SK-N-SH (cell line): Measurements from ENCODE around the gene CCDC57. TPM values are rescaled to one million over a fixed set of nuclear protein-coding genes. Genes with fewer than 3 reads are reported as not detected.

ENCODE experiments used
- CTCF ChIA-PET: fragments of 300-600, 350-600 bp; formaldehyde crosslinking; extraction: SDS; loops from one replicate; lab custom pipeline; 2021; lab: Yijun Ruan, JAX
- POLR2A ChIA-PET: fragments of 350-600 bp; sonication (Branson Sonifier 250); formaldehyde crosslinking; extraction: SDS; loops from one replicate; lab custom pipeline; 2020; ENCODE audit warnings: antibody characterized with exemption, inconsistent platforms; lab: Yijun Ruan, JAX
- DNase-seq: peaks from one replicate; pipeline ENCODE4 v3.0.0; 2012
- H2AFZ ChIP-seq: fragments of 200-600 bp; sonication (generic); 2 replicates; pipeline ENCODE4 v1.8.1; 2016; ENCODE audit warnings: antibody characterized with exemption, mild to moderate bottlenecking, low read depth
- H3F3A ChIP-seq: fragments of 200-600 bp; sonication (generic); replicated peaks from 2 replicates; pipeline ENCODE3; 2016; ENCODE audit warnings: antibody characterized with exemption, mild to moderate bottlenecking; ENCODE audit not compliant: insufficient read depth
- H3K27ac ChIP-seq, 2 experiments: fragments of 200-500 bp in 1 of 2; fragments of 200-600 bp in 1 of 2; sonication (Bioruptor generic) in 1 of 2; sonication (generic), shearing (Covaris generic) in 1 of 2; 2 replicates each; pipeline versions ENCODE4 v1.5.1 to v1.6.1; 2014 to 2016; ENCODE audit warnings: low read depth in 2 of 2, inconsistent platforms in 1 of 2, low read length in 1 of 2, mild to moderate bottlenecking in 1 of 2, mixed read lengths in 1 of 2
- H3K27me3 ChIP-seq: fragments of 200-600 bp; sonication (generic), shearing (Covaris generic); 2 replicates; pipeline ENCODE4 v1.6.1; 2016; ENCODE audit warnings: mixed run types; ENCODE audit not compliant: insufficient read depth
- H3K36me3 ChIP-seq, 2 experiments: fragments of 200-500 bp in 1 of 2; fragments of 200-600 bp in 1 of 2; sonication (Bioruptor generic) in 1 of 2; sonication (generic) in 1 of 2; replicated peaks in 1 of 2; 2 replicates each; pipeline versions ENCODE3 to v1.5.1; 2014 to 2016; ENCODE audit warnings: low read length in 1 of 2, mild to moderate bottlenecking in 1 of 2; ENCODE audit not compliant: insufficient read depth in 2 of 2, control insufficient read depth in 1 of 2
- H3K4me1 ChIP-seq, 2 experiments: fragments of 200-500 bp in 1 of 2; fragments of 200-600 bp in 1 of 2; sonication (Bioruptor generic) in 1 of 2; sonication (generic), shearing (Covaris generic) in 1 of 2; 2 replicates each; pipeline versions ENCODE4 v1.5.1 to v1.6.1; 2014 to 2016; ENCODE audit warnings: low read depth in 1 of 2, low read length in 1 of 2, mixed run types in 1 of 2; ENCODE audit not compliant: insufficient read depth in 2 of 2, control insufficient read depth in 1 of 2
- H3K4me2 ChIP-seq: fragments of 200-600 bp; sonication (generic), shearing (Covaris generic); 2 replicates; pipeline ENCODE4 v1.6.1; 2017; ENCODE audit warnings: mixed run types
- H3K4me3 ChIP-seq, 2 experiments: fragments of 200-500 bp in 1 of 2; fragments of 200-600 bp in 1 of 2; sonication (Bioruptor generic) in 1 of 2; sonication (generic), shearing (Covaris generic) in 1 of 2; 2 replicates each; pipeline versions ENCODE4 v1.5.1 to v1.8.1; 2014 to 2016; ENCODE audit warnings: low read depth in 2 of 2, inconsistent platforms in 1 of 2, low read length in 1 of 2, mild to moderate bottlenecking in 1 of 2, mixed read lengths in 1 of 2, moderate library complexity in 1 of 2
- H3K79me2 ChIP-seq: fragments of 200-600 bp; sonication (generic); 2 replicates; pipeline ENCODE4 v1.8.1; 2017; ENCODE audit warnings: mild to moderate bottlenecking; ENCODE audit not compliant: insufficient read depth
- H3K9ac ChIP-seq: fragments of 200-600 bp; sonication (generic); 2 replicates; pipeline ENCODE4 v1.6.1; 2017; ENCODE audit warnings: mixed run types
- H3K9me2 ChIP-seq: fragments of 200-600 bp; sonication (generic); 2 replicates; pipeline ENCODE4 v1.6.1; 2017; ENCODE audit warnings: mixed run types
- H3K9me3 ChIP-seq: fragments of 200-600 bp; sonication (generic); 2 replicates; pipeline ENCODE4 v1.6.1; 2017; ENCODE audit warnings: mixed run types, mild to moderate bottlenecking, moderate library complexity
- H4K20me1 ChIP-seq: fragments of 200-600 bp; sonication (generic); 2 replicates; pipeline ENCODE4 v1.6.1; 2017; ENCODE audit warnings: mild to moderate bottlenecking, mixed run types; ENCODE audit not compliant: insufficient read depth
- CTCF ChIP-seq: fragments of 200-600 bp; sonication (generic); IDR thresholded peaks from 2 replicates; pipeline ENCODE4 v1.6.1; 2017; ENCODE audit warnings: antibody characterized with exemption, mild to moderate bottlenecking, moderate library complexity
- ELF1 ChIP-seq: IDR thresholded peaks from 2 replicates; pipeline ENCODE4 v1.4.0; 2012
- EP300 ChIP-seq, 2 experiments: IDR thresholded peaks; 2 replicates each; pipeline versions ENCODE4 v1.4.0 to v1.6.1; 2012; ENCODE audit warnings: borderline replicate concordance in 1 of 2, low read depth in 1 of 2, low read length in 1 of 2
- EZH2phosphoT487 ChIP-seq: fragments of 200-600 bp; sonication (generic); IDR thresholded peaks from 2 replicates; pipeline ENCODE4 v1.6.1; 2017; ENCODE audit warnings: low read depth, mixed run types, mild to moderate bottlenecking, antibody characterized with exemption, moderate library complexity, borderline replicate concordance
- FOSL2 ChIP-seq: IDR thresholded peaks from 2 replicates; pipeline ENCODE4 v1.4.0; 2012; ENCODE audit warnings: low read depth, mild to moderate bottlenecking, moderate library complexity, borderline replicate concordance
- GATA2 ChIP-seq: sonication (generic); formaldehyde crosslinking; IDR thresholded peaks from 2 replicates; pipeline ENCODE4 v1.5.0; 2020; ENCODE audit warnings: mild to moderate bottlenecking, missing genetic modification reagents
- IRF3 ChIP-seq: fragments of 150-350 bp; IDR thresholded peaks from 2 replicates; pipeline ENCODE4 v1.6.1; 2016; ENCODE audit warnings: mild to moderate bottlenecking, low read depth, low read length
- JUND ChIP-seq: IDR thresholded peaks from 2 replicates; pipeline ENCODE4 v1.4.0; 2012
- MEF2A ChIP-seq: IDR thresholded peaks from 2 replicates; pipeline ENCODE4 v1.4.0; 2012; ENCODE audit warnings: low read depth, borderline replicate concordance
- NFIC ChIP-seq: IDR thresholded peaks from 2 replicates; pipeline ENCODE4 v1.4.0; 2012; ENCODE audit warnings: borderline replicate concordance
- POLR2AphosphoS5 ChIP-seq: IDR thresholded peaks from 2 replicates; pipeline ENCODE4 v1.6.1; 2012; ENCODE audit warnings: low read depth, low read length
- RAD21 ChIP-seq: IDR thresholded peaks from 2 replicates; pipeline ENCODE4 v1.6.1; 2012; ENCODE audit warnings: mild to moderate bottlenecking, low read length
- REST ChIP-seq: IDR thresholded peaks from 2 replicates; pipeline ENCODE4 v1.6.1; 2012; ENCODE audit warnings: mild to moderate bottlenecking, low read depth, low read length, moderate library complexity
- RFX5 ChIP-seq: IDR thresholded peaks from 2 replicates; pipeline ENCODE4 v1.6.1; 2012; ENCODE audit warnings: mild to moderate bottlenecking, improper control_type of control experiment, low read length
- RXRA ChIP-seq: IDR thresholded peaks from 2 replicates; pipeline ENCODE4 v1.4.0; 2012; ENCODE audit warnings: low read depth, mild to moderate bottlenecking, borderline replicate concordance
- SIN3A ChIP-seq: IDR thresholded peaks from 2 replicates; pipeline ENCODE4 v1.6.1; 2012; ENCODE audit warnings: low read depth, mild to moderate bottlenecking, low read length, moderate library complexity, borderline replicate concordance
- TEAD4 ChIP-seq: IDR thresholded peaks from 2 replicates; pipeline ENCODE4 v1.4.0; 2012; ENCODE audit warnings: mild to moderate bottlenecking, borderline replicate concordance; ENCODE audit not compliant: insufficient read depth
- USF2 ChIP-seq: fragments of 150-350 bp; IDR thresholded peaks from 2 replicates; pipeline ENCODE4 v1.6.1; 2017; ENCODE audit warnings: antibody characterized with exemption, low read length, low read depth, borderline replicate concordance
- WGBS: methylation state at CpG from one replicate; pipeline ENCODE4 v1.1.6; 2017; ENCODE audit warnings: low lambda C conversion rate; 5-methylcytosine and 5-hydroxymethylcytosine counted together
- polyA plus RNA-seq, 3 experiments: library from polyadenylated mRNA; depleted of rRNA; stranded (reverse); fragments of >200 nt; gene quantifications; 2 replicates each; pipeline ENCODE4 v1.2.3, GENCODE V29; 2012

CCDC57 gene
- polyA plus RNA-seq, 1 of the 3 experiments (the other 2 are of a cell fraction) = 68.6 TPM

DNA sequence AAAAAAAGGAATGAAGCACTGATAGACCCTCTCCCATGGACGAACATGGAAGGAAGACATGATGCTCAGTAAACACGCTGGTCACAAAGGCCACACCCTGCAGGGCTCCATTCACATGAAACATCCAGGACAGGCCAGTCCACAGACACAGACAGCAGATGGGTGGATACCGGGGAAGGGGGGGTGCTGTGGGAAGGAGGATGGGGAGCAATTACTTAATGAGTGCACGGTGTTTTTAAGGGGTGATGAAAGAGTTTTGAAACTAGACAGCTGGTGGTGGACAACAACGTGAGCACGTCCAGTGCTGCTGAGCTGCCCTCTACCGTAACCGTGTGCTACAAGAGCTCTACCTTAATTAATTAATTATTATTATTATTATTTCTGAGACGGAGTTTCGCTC lies 10.2 kb upstream of the CCDC57 start:
- WGBS = 76% methylated on average over 10 of the region's 10 CpGs
- Histone ChIP-seq H3K9me2 (no peaks in the 10 kb centered on the region), H2AFZ (no peak overlapping the region), H3K4me2 (no peak overlapping the region), H3K27me3 (no peaks in the 10 kb centered on the region), H3K9ac (no peak overlapping the region), H3K9me3 (no peaks in the 10 kb centered on the region), H3F3A (peaks cover 9% of the 10 kb centered on the region), H3K27ac (no peak overlapping the region), H3K36me3 (no peaks in the 10 kb centered on the region), H4K20me1 (no peaks in the 10 kb centered on the region)
- peak; percentile 41 for DNase-seq
- POLR2A ChIA-PET = no interaction called here
- TF ChIP-seq USF2 = no peak
- no peak for TF ChIP-seq FOSL2
- TF ChIP-seq POLR2AphosphoS5 = no peak
- no peak for TF ChIP-seq CTCF
- TF ChIP-seq RFX5 = no peak
- TF ChIP-seq IRF3 = no peak
- no peak for TF ChIP-seq SIN3A
- TF ChIP-seq NFIC = no peak
- no peak for TF ChIP-seq RXRA
- no peak for TF ChIP-seq JUND
- TF ChIP-seq MEF2A = no peak
- no peak for TF ChIP-seq TEAD4
- TF ChIP-seq REST = no peak
- no peak for TF ChIP-seq RAD21
- TF ChIP-seq EP300 (IDR thresholded peaks at IDR 0.05; ENCODE audit: borderline replicate concordance in 1 of 2, low read depth in 1 of 2, low read length in 1 of 2) = no peak
- no peak for TF ChIP-seq GATA2 (CRISPR knock-in tag)
- TF ChIP-seq EZH2phosphoT487 = no peak
- no peak for TF ChIP-seq ELF1
- TF ChIP-seq, all 33 proteins: peak for 0
- H3K79me2 ChIP-seq = peaks cover 18% of the 10 kb centered on the region; the same call in 1 of the 2 replicates
- no peak overlapping the region for H3K4me3 ChIP-seq
- peaks cover 2 to 11% of the 10 kb centered on the region in 2 experiments; a peak in 3 of 4 replicates for H3K4me1 ChIP-seq
- CTCF ChIA-PET = interaction anchor here (0.7 to 1.0 kb wide), 2 partner anchors 13 to 17 kb away, joined by 3 to 5 read pairs; no protein-coding TSS in a partner anchor
